Psoas muscle (tissue), 8 donors: ENCODE measurements around the gene FHAD1. TPM values are rescaled to one million over a fixed set of nuclear protein-coding genes. Genes with fewer than 3 reads are reported as not detected.

Experiments
- ATAC-seq, 4 donors: fragments of 200-7000 bp; cut with Tn5 transposase; one replicate each; pipeline ENCODE4 v1.9.1; 2020; ENCODE audit warnings: moderate library complexity in 3 of 4, mild to moderate bottlenecking in 2 of 4
- DNase-seq, 2 donors: peaks; one replicate each; pipeline ENCODE4 v3.0.0-alpha.2; 2020
- H3K27ac ChIP-seq: fragments of 200-600 bp; one replicate; pipeline ENCODE4 v1.8.0; 2022
- H3K27me3 ChIP-seq, 3 donors: fragments of 200-600 bp in 1 of 3; one replicate each; pipeline versions ENCODE4 v1.6.1 to v1.8.0; 2013 to 2022; ENCODE audit warnings: low read length in 2 of 3, mild to moderate bottlenecking in 2 of 3, moderate library complexity in 1 of 3; ENCODE audit not compliant: insufficient read depth in 3 of 3
- H3K36me3 ChIP-seq, 2 donors: fragments of 200-600 bp in 1 of 2; one replicate each; pipeline versions ENCODE4 v1.6.1 to v1.8.0; 2013 to 2022; ENCODE audit warnings: low read depth in 1 of 2, mild to moderate bottlenecking in 1 of 2, moderate library complexity in 1 of 2; ENCODE audit not compliant: insufficient read depth in 1 of 2
- H3K4me1 ChIP-seq: fragments of 200-600 bp; one replicate; pipeline ENCODE4 v1.8.0; 2022
- H3K4me3 ChIP-seq: fragments of 200-600 bp; one replicate; pipeline ENCODE4 v1.8.0; 2022; ENCODE audit warnings: mild to moderate bottlenecking
- H3K9me3 ChIP-seq: fragments of 200-600 bp; one replicate; pipeline ENCODE4 v1.8.0; 2022
- whole genome bisulfite sequencing, 3 donors: extraction: QIAGEN DNeasy Blood & Tissue Kit; methylation state at CpG; one replicate each; pipeline versions ENCODE4 v1.1.6 to v1.1.7; 2013; 5-methylcytosine and 5-hydroxymethylcytosine counted together
- intact Hi-C, 2 donors: fragments of 100-400 bp; cut with DNase I; formaldehyde crosslinking; loops; one replicate each; pipeline versions ENCODE4 v1.11.0 to v1.14.2; 2022
- polyA plus RNA-seq, 3 donors: library from polyadenylated mRNA; stranded (reverse); fragments of 200-250 nt; gene quantifications; one replicate each; pipeline ENCODE4 v1.2.3, GENCODE V29; 2013
- total RNA-seq, 4 donors: library from RNA; stranded (reverse); fragmentation: NEBNext Ultra II Directional in 2 of 4; extraction: Animal tissue kit (Norgen Biotek cat#: 25700) in 2 of 4; gene quantifications; one replicate each; pipeline versions ENCODE4 v1.2.1 to v1.2.4, GENCODE V29; 2021 to 2023
- TF ChIP-seq, protein P1 (sequence below): fragments of 200-600 bp; IDR thresholded peaks from one replicate; pipeline ENCODE4 v1.8.0; 2022; ENCODE audit warnings: antibody characterized with exemption
- donor health status: healthy with polysubstance abuse.
- donor health status: DM: no; HTN: no; CAD: no; lungs with moderate emphysema.
- donor health status: Bipolar disorder and iron deficiency.
- donor health status: healthy.
- donor health status: DM: yes; HTN: yes; CAD: no.
- donor health status: DM: no; HTN: no; CAD: no.
- donor health status: DM: no; HTN: no; CAD: no.
- donor health status: DM: yes; HTN: yes; CAD: no.

FHAD1 gene
- total and polyA plus RNA-seq, 7 donors: 0.03 to 0.24 (median 0.06) TPM; not detected in 4

DNA sequence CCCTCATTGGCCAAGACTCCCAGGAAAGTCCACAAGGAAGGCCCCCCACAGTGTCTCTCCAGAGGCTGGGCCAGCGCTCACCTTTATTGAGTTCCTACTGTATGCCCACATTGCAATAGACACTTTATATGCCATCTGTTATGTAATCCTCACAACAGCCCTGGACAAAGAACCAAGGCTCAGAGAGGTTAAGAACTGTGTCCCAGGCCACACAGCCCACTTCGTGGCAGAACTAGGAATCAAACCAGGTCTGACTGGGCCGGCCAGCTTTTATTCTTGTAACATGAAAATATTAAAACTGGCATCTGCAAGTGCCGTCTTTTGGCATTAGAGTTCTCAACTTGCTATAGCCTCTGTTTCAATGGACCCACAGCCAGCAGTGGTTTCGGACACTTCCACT lies 195.7 kb downstream of the FHAD1 start:
- intact Hi-C loops: no loop called here

DNA sequence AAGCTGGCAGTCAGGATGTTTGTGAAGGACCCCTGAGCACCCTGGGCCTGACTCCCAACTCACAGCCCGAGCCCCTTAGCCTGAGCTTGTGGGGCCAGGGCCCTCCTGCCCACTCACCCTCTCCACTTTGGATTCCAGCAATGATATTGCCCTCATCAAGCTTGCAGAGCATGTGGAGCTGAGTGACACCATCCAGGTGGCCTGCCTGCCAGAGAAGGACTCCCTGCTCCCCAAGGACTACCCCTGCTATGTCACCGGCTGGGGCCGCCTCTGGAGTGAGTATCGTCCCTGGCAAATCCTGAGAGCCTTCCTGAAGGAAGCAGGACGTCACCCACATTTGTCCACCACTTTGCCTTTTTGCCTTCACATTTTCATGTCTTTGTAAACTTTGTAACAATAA lies 196.3 kb downstream of the FHAD1 start:
- no peak for ATAC-seq
- intact Hi-C loops: no loop called here
- 68 to 73% (median 71%) methylated on average over 5 of the region's 5 CpGs for WGBS, 3 donors

More for the DNA sequence above, 195.7 kb downstream of the FHAD1 start:
- WGBS, 3 donors: 78 to 91% (median 81%) methylated on average over 5 of the region's 5 CpGs
- Histone ChIP-seq H3K36me3 (no peaks in the 10 kb centered on the region), H3K4me3 (no peak overlapping the region), H3K27ac (no peak overlapping the region), H3K27me3 (peaks cover 0 to 3% (median 3%) of the 10 kb centered on the region in 3 donors), H3K4me1 (no peaks in the 10 kb centered on the region), H3K9me3 (no peaks in the 10 kb centered on the region)
- DNase-seq: no peak
- ATAC-seq: no peak
- TF ChIP-seq, protein P1, sequence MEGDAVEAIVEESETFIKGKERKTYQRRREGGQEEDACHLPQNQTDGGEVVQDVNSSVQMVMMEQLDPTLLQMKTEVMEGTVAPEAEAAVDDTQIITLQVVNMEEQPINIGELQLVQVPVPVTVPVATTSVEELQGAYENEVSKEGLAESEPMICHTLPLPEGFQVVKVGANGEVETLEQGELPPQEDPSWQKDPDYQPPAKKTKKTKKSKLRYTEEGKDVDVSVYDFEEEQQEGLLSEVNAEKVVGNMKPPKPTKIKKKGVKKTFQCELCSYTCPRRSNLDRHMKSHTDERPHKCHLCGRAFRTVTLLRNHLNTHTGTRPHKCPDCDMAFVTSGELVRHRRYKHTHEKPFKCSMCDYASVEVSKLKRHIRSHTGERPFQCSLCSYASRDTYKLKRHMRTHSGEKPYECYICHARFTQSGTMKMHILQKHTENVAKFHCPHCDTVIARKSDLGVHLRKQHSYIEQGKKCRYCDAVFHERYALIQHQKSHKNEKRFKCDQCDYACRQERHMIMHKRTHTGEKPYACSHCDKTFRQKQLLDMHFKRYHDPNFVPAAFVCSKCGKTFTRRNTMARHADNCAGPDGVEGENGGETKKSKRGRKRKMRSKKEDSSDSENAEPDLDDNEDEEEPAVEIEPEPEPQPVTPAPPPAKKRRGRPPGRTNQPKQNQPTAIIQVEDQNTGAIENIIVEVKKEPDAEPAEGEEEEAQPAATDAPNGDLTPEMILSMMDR: no peak

DNA sequence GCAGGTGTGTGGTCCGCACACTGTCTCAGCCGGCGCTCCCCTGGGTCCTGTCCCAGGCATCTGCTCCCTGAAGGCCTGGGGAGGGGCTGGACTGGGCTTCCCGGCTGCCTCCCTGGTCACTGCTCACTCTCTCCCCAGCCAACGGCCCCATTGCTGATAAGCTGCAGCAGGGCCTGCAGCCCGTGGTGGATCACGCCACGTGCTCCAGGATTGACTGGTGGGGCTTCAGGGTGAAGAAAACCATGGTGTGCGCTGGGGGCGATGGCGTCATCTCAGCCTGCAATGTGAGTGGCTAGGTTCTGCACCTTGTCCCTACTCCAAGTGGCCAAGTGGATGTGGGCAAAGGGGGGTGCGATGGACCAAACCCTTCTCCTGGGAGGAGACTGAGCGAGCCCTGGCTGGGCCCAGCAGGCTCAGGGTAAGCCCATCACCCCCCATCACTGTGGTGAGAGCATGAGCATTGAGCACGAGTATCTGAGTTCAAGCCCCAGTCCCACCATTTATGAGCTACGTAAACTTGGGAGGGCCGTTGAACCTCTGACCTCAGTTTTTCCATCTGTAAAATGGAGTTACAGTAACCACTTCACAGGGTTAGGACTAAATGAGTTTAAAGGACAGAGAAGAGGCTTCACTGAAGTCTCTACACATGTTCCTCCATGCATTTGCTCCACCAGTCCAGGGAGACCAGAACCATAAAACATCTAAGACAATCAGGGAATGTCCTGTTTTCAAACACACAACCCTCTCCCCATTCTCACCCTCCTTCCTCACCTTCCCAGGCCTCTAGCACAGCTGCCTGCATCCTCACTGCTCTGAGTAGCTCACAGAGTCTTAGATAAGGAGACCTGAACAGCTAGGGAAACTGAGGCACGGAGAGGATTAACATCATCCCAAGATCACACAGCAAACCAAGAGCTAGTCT lies 197.7 kb downstream of the FHAD1 start:
- H3K9me3 ChIP-seq: no peaks in the 10 kb centered on the region
- intact Hi-C loops: no loop called here
- peaks cover 0 to 3% (median 3%) of the 10 kb centered on the region in 3 donors for H3K27me3 ChIP-seq
- no peaks in the 10 kb centered on the region for H3K36me3 ChIP-seq
- no peaks in the 10 kb centered on the region for H3K4me1 ChIP-seq
- DNase-seq: no peak
- no peak overlapping the region for H3K27ac ChIP-seq
- 71 to 78% (median 72%) methylated on average over 17 of the region's 17 CpGs for WGBS, 3 donors
- H3K4me3 ChIP-seq: no peak overlapping the region
- TF ChIP-seq, protein P1: no peak
- ATAC-seq: no peak

More for the DNA sequence above, 196.3 kb downstream of the FHAD1 start:
- TF ChIP-seq, protein P1: no peak
- H3K4me1 ChIP-seq: no peaks in the 10 kb centered on the region
- DNase-seq: no peak
- no peak overlapping the region for H3K27ac ChIP-seq
- no peak overlapping the region for H3K4me3 ChIP-seq
- H3K9me3 ChIP-seq: no peaks in the 10 kb centered on the region
- H3K27me3 ChIP-seq: peaks cover 0 to 3% (median 3%) of the 10 kb centered on the region in 3 donors
- no peaks in the 10 kb centered on the region for H3K36me3 ChIP-seq

DNA sequence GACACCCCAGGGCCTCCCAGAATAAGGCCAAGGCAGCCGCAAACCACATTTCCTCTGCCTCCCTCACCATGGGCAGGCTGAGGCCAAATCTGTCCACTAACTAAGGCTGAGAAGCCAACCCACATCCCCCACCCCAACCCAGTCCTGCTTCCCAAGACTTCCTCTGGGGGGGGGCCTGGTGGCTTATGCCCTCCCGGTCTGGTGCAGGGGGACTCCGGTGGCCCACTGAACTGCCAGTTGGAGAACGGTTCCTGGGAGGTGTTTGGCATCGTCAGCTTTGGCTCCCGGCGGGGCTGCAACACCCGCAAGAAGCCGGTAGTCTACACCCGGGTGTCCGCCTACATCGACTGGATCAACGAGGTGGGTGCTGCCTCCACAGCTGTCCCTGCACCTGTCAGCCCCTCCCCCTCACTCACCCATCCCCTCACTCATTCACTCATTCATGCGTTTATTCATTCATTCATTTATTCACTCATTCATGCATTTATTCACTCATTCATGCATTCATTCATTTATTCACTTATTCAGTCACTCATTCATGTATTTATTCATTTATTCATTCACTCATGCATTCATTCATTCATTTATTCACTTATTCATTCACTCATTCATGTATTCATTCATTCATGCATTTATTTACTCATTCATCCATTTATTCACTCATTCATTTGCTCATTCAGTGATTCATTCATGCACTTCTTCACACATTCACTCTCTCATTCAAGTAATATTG lies 198.5 kb downstream of the FHAD1 start:
- 72 to 79% (median 76%) methylated on average over 14 of the region's 14 CpGs for WGBS, 3 donors
- H3K4me1 ChIP-seq: no peaks in the 10 kb centered on the region
- ATAC-seq (no peak), DNase-seq (no peak)
- TF ChIP-seq, protein P1: no peak
- H3K27me3 ChIP-seq: peaks cover 0 to 3% (median 3%) of the 10 kb centered on the region in 3 donors
- no peak overlapping the region for H3K27ac ChIP-seq
- H3K4me3 ChIP-seq: no peak overlapping the region
- intact Hi-C loops: no loop called here
- no peaks in the 10 kb centered on the region for H3K36me3 ChIP-seq
- H3K9me3 ChIP-seq: no peaks in the 10 kb centered on the region
